Measurements from ENCODE around the gene AGPS. TPM values are rescaled to one million over a fixed set of nuclear protein-coding genes. Genes with fewer than 3 reads are reported as not detected.
"Not testable (repeated sequence)": the region's sequence is repeated elsewhere in the genome, so short reads cannot be mapped to it uniquely, and the experiment has no call there.

The AGPS gene
- total RNA-seq, 1 experiment from 2014 or later, result 60.9 TPM

GRCh38 chr2:177363332-177363731 lies 29.2 kb upstream of the AGPS start:
- Histone ChIP-seq H3K4me1 (ENCODE audit: insufficient read depth, low read length) (no peaks in the 10 kb centered on the region), H3K79me2 (ENCODE audit: insufficient read depth, low read length) (no peaks in the 10 kb centered on the region)
- no peak for DNase-seq

GRCh38 chr2:177365764-177366163 lies 26.8 kb upstream of the AGPS start:
- not testable (repeated sequence) for H2AFZ ChIP-seq (ENCODE audit: low read length); H3K27ac Mint-ChIP-seq; H3K79me2 ChIP-seq (ENCODE audit: insufficient read depth, low read length); H3K9me3 ChIP-seq (ENCODE audit: control insufficient read depth, low read depth, low read length); H3K4me1 ChIP-seq (ENCODE audit: insufficient read depth, low read length); H2BK120ac ChIP-seq (ENCODE audit: low read depth, low read length, poor library complexity, severe bottlenecking); H3K23ac ChIP-seq (ENCODE audit: insufficient read length, low read depth, low read length); H4K91ac ChIP-seq (ENCODE audit: insufficient read length, low read depth, low read length); H3K27ac ChIP-seq (ENCODE audit: insufficient read length, low read depth, low read length); H3K4me3 Mint-ChIP-seq; H3K4me2 ChIP-seq (ENCODE audit: insufficient read depth, insufficient read length, low read length); H3K27me3 Mint-ChIP-seq (ENCODE audit: low read depth); H2BK15ac ChIP-seq (ENCODE audit: low read depth, low read length); H3K4me1 Mint-ChIP-seq; H2BK12ac ChIP-seq (ENCODE audit: insufficient read length, low read depth, low read length); DNase-seq; H2BK20ac ChIP-seq (ENCODE audit: low read depth, low read length, poor library complexity, severe bottlenecking); H3K23me2 ChIP-seq (ENCODE audit: insufficient read length, low read depth, low read length, poor library complexity, severe bottlenecking); H3K4ac ChIP-seq (ENCODE audit: low read depth, low read length); H3K9ac ChIP-seq (ENCODE audit: extremely low read depth, insufficient read length, low read length); H3K14ac ChIP-seq (ENCODE audit: insufficient read depth, low read length); H4K8ac ChIP-seq (replicated peaks; ENCODE audit: insufficient read length, low read depth, low read length); H2BK5ac ChIP-seq (ENCODE audit: insufficient read length, low read length); H3K79me1 ChIP-seq (ENCODE audit: insufficient read depth, low read depth, low read length, poor library complexity, severe bottlenecking); H4K20me1 ChIP-seq (ENCODE audit: control insufficient read depth, insufficient read depth, insufficient read length); H3K27me3 ChIP-seq (ENCODE audit: insufficient read depth, low read length); H3K18ac ChIP-seq (ENCODE audit: insufficient read length, low read depth, low read length); H3K56ac ChIP-seq (ENCODE audit: insufficient read length, low read depth, low read length); H2AK5ac ChIP-seq (ENCODE audit: insufficient read length, low read length); H3T11ph ChIP-seq (ENCODE audit: low read length); H4K5ac ChIP-seq (ENCODE audit: insufficient read length, low read depth, low read length)
- Mint-ChIP-seq H3K9me3 (peaks cover 21 to 26% of the 10 kb centered on the region in 2 experiments), H3K36me3 (ENCODE audit: insufficient read depth in 1 of 3, low read depth in 3 of 3) (peaks cover 3 to 13% (median 12%) of the 10 kb centered on the region in 3 experiments; a peak in 5 of 7 replicates)

More at GRCh38 chr2:177363332-177363731, 29.2 kb upstream of the AGPS start:
- no peak overlapping the region for H2BK120ac ChIP-seq (ENCODE audit: low read depth, low read length, poor library complexity, severe bottlenecking)
- H3K36me3 Mint-ChIP-seq (ENCODE audit: insufficient read depth in 1 of 3, low read depth in 3 of 3), result no peaks in the 10 kb centered on the region
- no peak overlapping the region for H2BK5ac ChIP-seq (ENCODE audit: insufficient read length, low read length)
- H2BK15ac ChIP-seq (ENCODE audit: low read depth, low read length), result no peak overlapping the region
- no peak for TF ChIP-seq CTCF (conservative IDR thresholded peaks at IDR 0.05)
- WGBS (ENCODE audit: extremely low coverage, insufficient read length, low lambda C conversion rate), result no CpG with 5 or more reads among the region's 7 CpGs
- no peak overlapping the region for H4K5ac ChIP-seq (ENCODE audit: insufficient read length, low read depth, low read length)
- H4K8ac ChIP-seq (replicated peaks; ENCODE audit: insufficient read length, low read depth, low read length), result no peak overlapping the region
- H2AFZ ChIP-seq (ENCODE audit: low read length), result no peak overlapping the region
- H3K27ac Mint-ChIP-seq, result no peak overlapping the region
- peaks cover 3% of the 10 kb centered on the region; the same call in 1 of the 2 replicates for H3K27me3 Mint-ChIP-seq (ENCODE audit: low read depth)
- no peaks in the 10 kb centered on the region for H4K20me1 ChIP-seq (ENCODE audit: control insufficient read depth, insufficient read depth, insufficient read length)
- no peaks in the 10 kb centered on the region for H3K79me1 ChIP-seq (ENCODE audit: insufficient read depth, low read depth, low read length, poor library complexity, severe bottlenecking)
- no peak overlapping the region for H2BK12ac ChIP-seq (ENCODE audit: insufficient read length, low read depth, low read length)
- H3K23me2 ChIP-seq (ENCODE audit: insufficient read length, low read depth, low read length, poor library complexity, severe bottlenecking), result no peaks in the 10 kb centered on the region
- no peak overlapping the region for H2AK5ac ChIP-seq (ENCODE audit: insufficient read length, low read length)
- no peak overlapping the region for H3K4me2 ChIP-seq (ENCODE audit: insufficient read depth, insufficient read length, low read length)
- H2BK20ac ChIP-seq (ENCODE audit: low read depth, low read length, poor library complexity, severe bottlenecking), result no peak overlapping the region
- H3K18ac ChIP-seq (ENCODE audit: insufficient read length, low read depth, low read length), result no peak overlapping the region
- no peak overlapping the region for H3K14ac ChIP-seq (ENCODE audit: insufficient read depth, low read length)
- H3K4ac ChIP-seq (ENCODE audit: low read depth, low read length), result no peak overlapping the region
- H3K9ac ChIP-seq (ENCODE audit: extremely low read depth, insufficient read length, low read length), result no peak overlapping the region
- H3K23ac ChIP-seq (ENCODE audit: insufficient read length, low read depth, low read length), result no peak overlapping the region
- no peak overlapping the region for H3K27ac ChIP-seq (ENCODE audit: insufficient read length, low read depth, low read length)
- no peak overlapping the region for H4K91ac ChIP-seq (ENCODE audit: insufficient read length, low read depth, low read length)
- H3K9me3 ChIP-seq (ENCODE audit: control insufficient read depth, low read depth, low read length), result no peaks in the 10 kb centered on the region
- no peak overlapping the region for H3T11ph ChIP-seq (ENCODE audit: low read length)
- no peaks in the 10 kb centered on the region for H3K4me1 Mint-ChIP-seq
- H3K27me3 ChIP-seq (ENCODE audit: insufficient read depth, low read length), result no peaks in the 10 kb centered on the region
- H3K9me3 Mint-ChIP-seq, result peaks cover 3 to 4% of the 10 kb centered on the region in 2 experiments; a peak in 3 of 5 replicates
- H3K4me3 Mint-ChIP-seq, result no peak overlapping the region
- no peak overlapping the region for H3K56ac ChIP-seq (ENCODE audit: insufficient read length, low read depth, low read length)
